HEK293T (cell line): ENCODE results near the gene C1orf167.

ENCODE experiments used
- ARNT ChIP-seq: fragments of 450-650 bp; IDR thresholded peaks from 2 replicates; pipeline ENCODE4 v1.6.1; 2017; ENCODE audit warnings: mild to moderate bottlenecking
- BHLHE40 ChIP-seq: fragments of 450-650 bp; IDR thresholded peaks from 2 replicates; pipeline ENCODE4 v1.6.1; 2016; ENCODE audit warnings: mild to moderate bottlenecking, moderate library complexity, borderline replicate concordance
- CTBP1 ChIP-seq: fragments of 450-650 bp; IDR thresholded peaks from 2 replicates; pipeline ENCODE4 v1.6.1; 2016; ENCODE audit warnings: borderline replicate concordance
- FOXA1 ChIP-seq: fragments of 450-650 bp; IDR thresholded peaks from 2 replicates; pipeline ENCODE4 v1.6.1; 2016; ENCODE audit warnings: mild to moderate bottlenecking
- FOXK2 ChIP-seq: fragments of 450-650 bp; IDR thresholded peaks from 2 replicates; pipeline ENCODE4 v1.6.1; 2016; ENCODE audit warnings: mild to moderate bottlenecking
- FOXM1 ChIP-seq: fragments of 450-650 bp; IDR thresholded peaks from 2 replicates; pipeline ENCODE4 v1.6.1; 2017; ENCODE audit warnings: mild to moderate bottlenecking, borderline replicate concordance
- LEF1 ChIP-seq: fragments of 450-650 bp; IDR thresholded peaks from 2 replicates; pipeline ENCODE4 v1.6.1; 2017; ENCODE audit warnings: mild to moderate bottlenecking, borderline replicate concordance
- PKNOX1 ChIP-seq: fragments of 450-650 bp; IDR thresholded peaks from 2 replicates; pipeline ENCODE4 v1.6.1; 2016
- SP1 ChIP-seq: fragments of 450-650 bp; IDR thresholded peaks from 2 replicates; pipeline ENCODE4 v1.6.1; 2017
- SUZ12 ChIP-seq: fragments of 450-650 bp; IDR thresholded peaks from 2 replicates; pipeline ENCODE4 v1.6.1; 2016; ENCODE audit warnings: mild to moderate bottlenecking
- ZNF384 ChIP-seq: fragments of 450-650 bp; IDR thresholded peaks from 2 replicates; pipeline ENCODE4 v1.6.1; 2016

- TF ChIP-seq FOXK2 (no peak), BHLHE40 (no peak), CTBP1 (no peak), PKNOX1 (no peak), SP1 (no peak), ZNF384 (no peak), ARNT (no peak), LEF1 (no peak), SUZ12 (no peak), FOXM1 (no peak), FOXA1 (no peak)
These were observed 13.4 kb upstream of the C1orf167 start for GRCh38 chr1:11748294-11749202.
